Measurements from ENCODE around the gene SMPDL3A. TPM values are rescaled to one million over a fixed set of nuclear protein-coding genes. Genes with fewer than 3 reads are reported as not detected.
"Not testable (repeated sequence)": the region's sequence is repeated elsewhere in the genome, so short reads cannot be mapped to it uniquely, and the experiment has no call there.

SMPDL3A gene
- total and polyA plus RNA-seq, 8 donors: 7.4 to 19.8 (median 10.6) TPM

DNA sequence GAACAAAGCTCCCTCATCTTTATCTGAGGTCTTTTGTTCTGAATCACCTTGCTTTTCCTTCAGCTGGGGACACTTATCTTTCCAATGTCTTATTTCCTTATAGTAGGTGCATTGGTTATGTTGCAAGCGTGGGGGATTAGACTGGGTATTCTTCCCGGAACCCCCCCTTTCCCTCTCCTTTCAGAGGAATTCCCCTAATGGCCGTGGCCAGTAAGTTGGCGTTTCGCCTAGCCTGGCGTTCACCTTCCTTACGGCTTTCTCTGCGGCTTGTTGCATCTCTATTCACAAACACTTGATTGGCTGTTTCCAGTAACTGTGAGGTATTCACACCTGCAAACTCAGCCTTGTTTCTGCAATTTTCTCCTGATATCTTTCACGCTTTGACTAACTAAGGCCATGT, 42.4 kb upstream of the SMPDL3A start:
- Histone ChIP-seq H3K4me3 (no peak overlapping the region), H3K9me3 (no peaks in the 10 kb centered on the region), H3K27me3 (no peaks in the 10 kb centered on the region), H3K27ac (no peak overlapping the region), H3K36me3 (no peaks in the 10 kb centered on the region), H3K4me1 (no peaks in the 10 kb centered on the region)
- intact Hi-C loops (cut with DNase I): no loop called here
- 72 to 77% methylated on average over 9 of the region's 9 CpGs for WGBS, 2 donors
- FAIRE-seq (no peak), DNase-seq (no peak), ATAC-seq (no peak)
- TF ChIP-seq, protein P1, sequence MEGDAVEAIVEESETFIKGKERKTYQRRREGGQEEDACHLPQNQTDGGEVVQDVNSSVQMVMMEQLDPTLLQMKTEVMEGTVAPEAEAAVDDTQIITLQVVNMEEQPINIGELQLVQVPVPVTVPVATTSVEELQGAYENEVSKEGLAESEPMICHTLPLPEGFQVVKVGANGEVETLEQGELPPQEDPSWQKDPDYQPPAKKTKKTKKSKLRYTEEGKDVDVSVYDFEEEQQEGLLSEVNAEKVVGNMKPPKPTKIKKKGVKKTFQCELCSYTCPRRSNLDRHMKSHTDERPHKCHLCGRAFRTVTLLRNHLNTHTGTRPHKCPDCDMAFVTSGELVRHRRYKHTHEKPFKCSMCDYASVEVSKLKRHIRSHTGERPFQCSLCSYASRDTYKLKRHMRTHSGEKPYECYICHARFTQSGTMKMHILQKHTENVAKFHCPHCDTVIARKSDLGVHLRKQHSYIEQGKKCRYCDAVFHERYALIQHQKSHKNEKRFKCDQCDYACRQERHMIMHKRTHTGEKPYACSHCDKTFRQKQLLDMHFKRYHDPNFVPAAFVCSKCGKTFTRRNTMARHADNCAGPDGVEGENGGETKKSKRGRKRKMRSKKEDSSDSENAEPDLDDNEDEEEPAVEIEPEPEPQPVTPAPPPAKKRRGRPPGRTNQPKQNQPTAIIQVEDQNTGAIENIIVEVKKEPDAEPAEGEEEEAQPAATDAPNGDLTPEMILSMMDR (IDR thresholded peaks at IDR 0.05): no peak

GRCh38 chr6:122747573-122747972, 41.5 kb upstream of the SMPDL3A start:
- ATAC-seq (no peak), DNase-seq (no peak), FAIRE-seq (no peak)
- no peaks in the 10 kb centered on the region for H3K27me3 ChIP-seq
- no peak overlapping the region for H3K27ac ChIP-seq
- H3K4me1 ChIP-seq: no peaks in the 10 kb centered on the region
- WGBS, 2 donors: 89 to 92% methylated on average over 10 of the region's 10 CpGs
- intact Hi-C loops (cut with DNase I): no loop called here
- H3K4me3 ChIP-seq: no peak overlapping the region
- H3K36me3 ChIP-seq: no peaks in the 10 kb centered on the region
- TF ChIP-seq, protein P1 (IDR thresholded peaks at IDR 0.05): no peak
- no peaks in the 10 kb centered on the region for H3K9me3 ChIP-seq

DNA sequence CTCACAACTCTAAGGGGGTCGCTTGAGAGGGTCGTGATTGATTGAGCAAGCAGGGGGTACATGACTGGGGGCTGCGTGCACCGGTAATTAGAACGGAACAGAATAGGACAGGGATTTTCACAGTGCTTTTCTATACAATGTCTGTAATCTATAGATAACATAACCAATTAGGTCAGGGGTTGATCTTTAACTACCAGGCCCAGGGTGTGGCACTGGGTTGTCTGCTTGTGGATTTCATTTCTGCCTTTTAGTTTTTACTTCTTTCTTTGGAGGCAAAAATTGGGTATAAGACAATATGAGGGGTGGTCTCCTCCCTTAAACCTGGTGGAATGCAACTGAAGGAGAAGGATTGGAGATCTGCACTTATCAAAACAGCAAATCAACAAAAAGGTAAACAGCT, 40.1 kb upstream of the SMPDL3A start:
- H3K27me3 ChIP-seq; ATAC-seq; H3K9me3 ChIP-seq; intact Hi-C loops (cut with DNase I); H3K27ac ChIP-seq; FAIRE-seq; H3K4me3 ChIP-seq; H3K4me1 ChIP-seq; H3K36me3 ChIP-seq; DNase-seq: not testable (repeated sequence)
- whole genome bisulfite sequencing, 2 donors: 30 to 77% methylated on average over 5 of the region's 5 CpGs

DNA sequence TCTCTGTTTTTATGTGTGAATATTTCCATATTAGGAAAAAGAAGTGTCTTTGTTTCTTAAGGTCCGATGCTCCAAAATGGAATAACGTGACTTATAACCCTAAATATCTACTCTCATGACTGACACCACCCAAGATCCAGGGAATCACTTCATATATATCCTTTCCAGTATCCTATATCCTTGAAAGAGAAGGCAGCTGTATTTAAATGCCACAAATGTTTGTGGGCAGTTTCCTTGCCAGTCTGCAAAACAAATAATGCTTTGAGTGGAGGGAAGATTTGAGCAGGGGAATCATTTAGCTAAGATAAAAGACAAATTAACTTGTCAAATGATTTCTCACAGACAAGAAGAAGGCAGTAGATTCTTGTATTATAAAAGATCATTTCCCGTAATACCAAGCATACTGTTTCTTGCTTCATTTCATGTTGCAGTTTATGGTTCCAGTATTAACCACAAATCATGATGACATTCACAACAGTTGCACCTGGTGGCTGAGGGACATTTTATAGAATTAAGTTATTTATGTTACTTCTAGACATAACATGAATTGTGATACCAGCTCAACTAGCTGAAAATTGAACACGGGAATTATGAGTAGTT, 39.5 kb upstream of the SMPDL3A start:
- Histone ChIP-seq H3K27ac (no peak overlapping the region), H3K4me1 (no peaks in the 10 kb centered on the region), H3K27me3 (no peaks in the 10 kb centered on the region), H3K4me3 (no peak overlapping the region), H3K9me3 (no peaks in the 10 kb centered on the region), H3K36me3 (no peaks in the 10 kb centered on the region)
- ATAC-seq: no peak
- intact Hi-C loops (cut with DNase I): no loop called here
- WGBS, 2 donors: 87 to 88% methylated on average over 4 of the region's 4 CpGs
- FAIRE-seq: no peak
- TF ChIP-seq, protein P1 (IDR thresholded peaks at IDR 0.05): no peak
- no peak for DNase-seq

DNA sequence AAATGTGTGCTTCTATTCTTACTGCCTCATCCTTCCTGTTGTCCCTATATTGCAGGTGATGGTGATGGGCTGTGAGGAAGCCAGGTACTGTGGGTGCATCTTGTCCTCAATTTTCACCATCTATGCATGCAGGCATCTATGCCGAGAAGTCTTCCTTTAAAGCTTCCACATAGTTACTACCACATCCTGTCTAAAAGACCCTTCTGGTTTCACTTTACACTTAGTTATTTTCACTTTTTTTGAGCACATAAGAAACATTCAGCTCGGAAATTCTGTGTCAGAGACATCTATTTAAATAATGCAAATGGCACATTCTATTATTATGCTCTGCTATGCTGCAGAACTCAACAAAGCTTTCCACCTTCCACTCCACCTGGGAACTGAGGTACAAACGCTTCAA, 37.7 kb upstream of the SMPDL3A start:
- TF ChIP-seq, protein P1 (IDR thresholded peaks at IDR 0.05): no peak
- Histone ChIP-seq H3K27me3 (no peaks in the 10 kb centered on the region), H3K4me1 (no peaks in the 10 kb centered on the region), H3K27ac (no peak overlapping the region), H3K36me3 (no peaks in the 10 kb centered on the region), H3K4me3 (no peak overlapping the region), H3K9me3 (no peaks in the 10 kb centered on the region)
- DNase-seq: no peak
- 72 to 83% methylated on average over 3 of the region's 3 CpGs for WGBS, 2 donors
- ATAC-seq: no peak
- FAIRE-seq: no peak
- intact Hi-C loops (cut with DNase I): no loop called here

Measured in pancreas (tissue), 10 donors.